Ovary (tissue), 3 donors: ENCODE measurements around the gene URGCP.

Experiments used
- CTCF ChIP-seq, 3 donors: fragments of 450-650 bp in 2 of 3; fragments of 200-600 bp in 1 of 3; IDR thresholded peaks; one replicate each; pipeline versions ENCODE4 v1.5.1 to v1.8.0; 2016 to 2022; ENCODE audit warnings: antibody characterized with exemption in 3 of 3, mild to moderate bottlenecking in 1 of 3
- POLR2A ChIP-seq: fragments of 450-650 bp; IDR thresholded peaks from one replicate; pipeline ENCODE4 v1.6.1; 2017; ENCODE audit warnings: antibody characterized with exemption, mild to moderate bottlenecking, moderate library complexity
- donor health status: DM: no; HTN: no; CAD: no.

GRCh38 chr7:43878867-43879266 is 27.5 kb downstream of the URGCP start:
- TF ChIP-seq CTCF (IDR thresholded peaks at IDR 0.05): no peak
- no peak for TF ChIP-seq POLR2A
